WTC11 (cell line): ENCODE data around the gene SH3GL1. TPM values are rescaled to one million over a fixed set of nuclear protein-coding genes. Genes with fewer than 3 reads are reported as not detected.

Experiments
- ATAC-seq: fragments of 200-7000 bp; cut with Tn5 transposase; 2 replicates; pipeline ENCODE4 v1.10.0; 2021; ENCODE audit warnings: mild to moderate bottlenecking, moderate library complexity
- CTCF ChIA-PET: fragments of 300-600 bp; sonication (Branson Sonifier 250); formaldehyde crosslinking; loops from one replicate; lab custom pipeline; 2021; ENCODE audit warnings: antibody characterized with exemption; lab: Charles Lee
- POLR2A ChIA-PET: fragments of 350-600 bp; sonication (Branson Sonifier 250); formaldehyde crosslinking; loops from one replicate; lab custom pipeline; 2021; ENCODE audit warnings: antibody characterized with exemption; lab: Charles Lee
- DNase-seq: peaks from one replicate; pipeline ENCODE4 v3.0.0; 2021; ENCODE audit warnings: low spot score
- H3K27ac Mint-ChIP-seq: 2 replicates; pipeline ENCODE4 v1.8.0; 2021; ENCODE audit warnings: mixed read lengths
- H3K27me3 Mint-ChIP-seq: 2 replicates; pipeline ENCODE4 v1.8.0; 2021; ENCODE audit warnings: low read depth, mild to moderate bottlenecking, moderate library complexity, mixed read lengths
- H3K36me3 Mint-ChIP-seq: 2 replicates; pipeline ENCODE4 v1.8.0; 2021; ENCODE audit warnings: mixed read lengths
- H3K4me1 Mint-ChIP-seq: 2 replicates; pipeline ENCODE4 v1.8.0; 2022; ENCODE audit warnings: mixed read lengths
- H3K4me3 Mint-ChIP-seq: 2 replicates; pipeline ENCODE4 v1.8.0; 2021; ENCODE audit warnings: mild to moderate bottlenecking, moderate library complexity, mixed read lengths
- H3K9me3 Mint-ChIP-seq: 2 replicates; pipeline ENCODE4 v1.8.0; 2021; ENCODE audit warnings: mixed read lengths
- ATF6 ChIP-seq: sonication (generic); formaldehyde crosslinking; IDR thresholded peaks from 2 replicates; pipeline ENCODE4 v1.8.1; 2023; ENCODE audit warnings: mild to moderate bottlenecking, missing genetic modification reagents
- CREB1 ChIP-seq: sonication (generic); formaldehyde crosslinking; IDR thresholded peaks from 2 replicates; pipeline ENCODE4 v1.8.0; 2023; ENCODE audit warnings: mild to moderate bottlenecking, missing genetic modification reagents
- E2F4 ChIP-seq: sonication (generic); formaldehyde crosslinking; IDR thresholded peaks from 2 replicates; pipeline ENCODE4 v1.8.1; 2022; ENCODE audit warnings: low read depth, mild to moderate bottlenecking, moderate library complexity, missing genetic modification reagents, borderline replicate concordance
- GRHL2 ChIP-seq: fragments of 250-450 bp; sonication (Bioruptor Pico); IDR thresholded peaks from 2 replicates; pipeline ENCODE4 v1.8.0; 2022; ENCODE audit warnings: mild to moderate bottlenecking, moderate library complexity; ENCODE audit not compliant: insufficient replicate concordance, severe bottlenecking
- IRF2 ChIP-seq: sonication (generic); formaldehyde crosslinking; IDR thresholded peaks from 2 replicates; pipeline ENCODE4 v1.8.0; 2022; ENCODE audit warnings: low read depth, missing genetic modification reagents, borderline replicate concordance
- MXD4 ChIP-seq: fragments of 250-450 bp; sonication (Bioruptor Pico); IDR thresholded peaks from 2 replicates; pipeline ENCODE4 v1.8.0; 2021; ENCODE audit warnings: mild to moderate bottlenecking, moderate library complexity, borderline replicate concordance
- RELA ChIP-seq: sonication (generic); formaldehyde crosslinking; IDR thresholded peaks from 2 replicates; pipeline ENCODE4 v1.8.1; 2022; ENCODE audit warnings: missing genetic modification reagents, mild to moderate bottlenecking, borderline replicate concordance
- SMAD3 ChIP-seq: sonication (generic); formaldehyde crosslinking; IDR thresholded peaks from 2 replicates; pipeline ENCODE4 v1.8.0; 2022; ENCODE audit warnings: missing genetic modification reagents, mild to moderate bottlenecking, borderline replicate concordance
- SOX15 ChIP-seq: fragments of 250-450 bp; sonication (Bioruptor Pico); IDR thresholded peaks from 2 replicates; pipeline ENCODE4 v1.9.0; 2021; ENCODE audit warnings: mild to moderate bottlenecking
- TEAD1 ChIP-seq: sonication (generic); formaldehyde crosslinking; IDR thresholded peaks from 2 replicates; pipeline ENCODE4 v1.8.0; 2022; ENCODE audit warnings: mild to moderate bottlenecking, missing genetic modification reagents
- TEAD4 ChIP-seq: sonication (generic); formaldehyde crosslinking; IDR thresholded peaks from 2 replicates; pipeline ENCODE4 v1.8.0; 2022; ENCODE audit warnings: mild to moderate bottlenecking, missing genetic modification reagents
- ZBTB21 ChIP-seq: sonication (generic); formaldehyde crosslinking; IDR thresholded peaks from 2 replicates; pipeline ENCODE4 v1.8.1; 2023; ENCODE audit warnings: mild to moderate bottlenecking, missing genetic modification reagents, borderline replicate concordance
- ZNF138 ChIP-seq: sonication (generic); formaldehyde crosslinking; conservative IDR thresholded peaks from 2 replicates; pipeline ENCODE4 v1.8.1; 2022; ENCODE audit warnings: mild to moderate bottlenecking, moderate library complexity, missing genetic modification reagents
- ZNF219 ChIP-seq: sonication (generic); formaldehyde crosslinking; IDR thresholded peaks from 2 replicates; pipeline ENCODE4 v1.8.0; 2023; ENCODE audit warnings: missing genetic modification reagents, mild to moderate bottlenecking, borderline replicate concordance
- ZNF423 ChIP-seq: fragments of 250-450 bp; sonication (Bioruptor Pico); IDR thresholded peaks from 2 replicates; pipeline ENCODE4 v2.1.2; 2022; ENCODE audit warnings: mild to moderate bottlenecking, moderate library complexity
- total RNA-seq: library from RNA; stranded (reverse); gene quantifications from 3 replicates; pipeline ENCODE4 v1.2.3, GENCODE V29; 2021
- TF ChIP-seq, protein P1 (sequence below): sonication (generic); formaldehyde crosslinking; IDR thresholded peaks from 2 replicates; pipeline ENCODE4 v1.8.1; 2023; ENCODE audit warnings: mild to moderate bottlenecking, moderate library complexity, missing genetic modification reagents
- TF ChIP-seq, protein P2 (sequence below): fragments of 250-450 bp; sonication (Bioruptor Pico); IDR thresholded peaks from 2 replicates; pipeline ENCODE4 v1.9.0; 2021; ENCODE audit warnings: mild to moderate bottlenecking
- TF ChIP-seq, protein P3 (sequence below): sonication (generic); formaldehyde crosslinking; IDR thresholded peaks from 2 replicates; pipeline ENCODE4 v1.8.0; 2023; ENCODE audit warnings: missing genetic modification reagents
- TF ChIP-seq, protein P4 (sequence below): sonication (generic); formaldehyde crosslinking; IDR thresholded peaks from 2 replicates; pipeline ENCODE4 v1.8.0; 2022; ENCODE audit warnings: missing genetic modification reagents
- TF ChIP-seq, protein P5 (sequence below): fragments of 250-450 bp; sonication (Bioruptor Pico); conservative IDR thresholded peaks from 2 replicates; pipeline ENCODE4 v1.9.0; 2021; ENCODE audit warnings: mild to moderate bottlenecking
- TF ChIP-seq, protein P6 (sequence below): sonication (generic); formaldehyde crosslinking; IDR thresholded peaks from 2 replicates; pipeline ENCODE4 v1.8.0; 2022; ENCODE audit warnings: mild to moderate bottlenecking, missing genetic modification reagents

The SH3GL1 gene
- total RNA-seq, 1 experiment from 2014 or later = 109 TPM

DNA sequence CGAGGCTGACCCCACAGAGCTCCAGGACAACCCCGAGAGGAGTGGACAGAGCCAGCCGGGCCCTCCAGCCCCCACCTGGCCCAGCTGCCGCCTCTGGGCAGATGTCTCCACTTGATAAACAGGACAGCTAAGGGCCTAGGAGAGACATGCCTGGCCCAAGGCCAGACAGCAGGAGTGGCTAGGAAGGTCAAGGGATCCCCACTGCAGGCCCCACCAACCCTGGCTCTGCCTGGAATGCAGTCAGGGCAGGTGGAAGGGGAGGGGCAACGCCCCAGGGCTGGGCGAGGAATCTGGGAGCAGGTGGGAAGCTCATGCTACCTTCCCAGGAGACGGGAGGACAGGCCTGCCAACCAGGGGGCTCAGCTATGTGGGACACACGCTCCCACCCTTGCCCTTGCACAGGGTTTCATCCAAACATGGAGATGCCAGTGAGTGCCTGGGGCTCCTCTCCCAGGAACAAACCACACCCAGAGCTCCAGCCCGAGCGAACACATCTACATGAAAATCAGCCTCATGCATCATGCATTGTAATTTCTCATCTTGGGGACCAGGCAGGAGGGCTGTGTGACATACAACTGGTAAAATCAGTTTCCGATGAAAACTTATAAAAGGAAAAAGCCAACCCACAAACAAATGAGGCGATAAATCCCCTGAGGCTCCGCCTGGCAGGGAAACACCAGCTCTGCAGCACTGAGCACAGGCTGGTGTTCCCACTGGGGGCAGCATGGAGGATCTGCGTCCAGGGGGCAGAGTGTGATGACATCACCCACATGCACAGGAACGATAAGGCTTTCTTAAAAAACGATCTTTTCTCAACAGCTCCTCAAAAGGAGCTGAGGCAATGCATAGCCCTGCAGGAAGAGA is 25.0 kb downstream of the SH3GL1 start:
- Mint-ChIP-seq H3K27me3 (no peaks in the 10 kb centered on the region), H3K4me3 (no peak overlapping the region), H3K4me1 (peaks cover 47% of the 10 kb centered on the region), H3K36me3 (no peaks in the 10 kb centered on the region), H3K27ac (peak overlapping the region; percentile 88), H3K9me3 (no peaks in the 10 kb centered on the region)
- DNase-seq (peak; percentile 84), ATAC-seq (peak; percentile 79)
- ChIA-PET CTCF (interaction anchor here (0.6 to 5.2 kb wide), 17 partner anchors 11 to 235 kb away, joined by 3 to 48 read pairs (median 7); partner anchors contain the start of genes CHAF1A, FSD1, MPND and PLIN5), POLR2A (interaction anchor here (0.9 to 1.8 kb wide), 5 partner anchors 14 to 33 kb away, joined by 3 to 7 read pairs (median 4); no protein-coding TSS in a partner anchor)
- TF ChIP-seq, protein P1, sequence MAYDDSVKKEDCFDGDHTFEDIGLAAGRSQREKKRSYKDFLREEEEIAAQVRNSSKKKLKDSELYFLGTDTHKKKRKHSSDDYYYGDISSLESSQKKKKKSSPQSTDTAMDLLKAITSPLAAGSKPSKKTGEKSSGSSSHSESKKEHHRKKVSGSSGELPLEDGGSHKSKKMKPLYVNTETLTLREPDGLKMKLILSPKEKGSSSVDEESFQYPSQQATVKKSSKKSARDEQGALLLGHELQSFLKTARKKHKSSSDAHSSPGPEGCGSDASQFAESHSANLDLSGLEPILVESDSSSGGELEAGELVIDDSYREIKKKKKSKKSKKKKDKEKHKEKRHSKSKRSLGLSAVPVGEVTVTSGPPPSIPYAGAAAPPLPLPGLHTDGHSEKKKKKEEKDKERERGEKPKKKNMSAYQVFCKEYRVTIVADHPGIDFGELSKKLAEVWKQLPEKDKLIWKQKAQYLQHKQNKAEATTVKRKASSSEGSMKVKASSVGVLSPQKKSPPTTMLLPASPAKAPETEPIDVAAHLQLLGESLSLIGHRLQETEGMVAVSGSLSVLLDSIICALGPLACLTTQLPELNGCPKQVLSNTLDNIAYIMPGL (CRISPR knock-in tag) = no peak
- TF ChIP-seq ZNF138 (CRISPR knock-in tag) = no peak
- TF ChIP-seq, protein P2, sequence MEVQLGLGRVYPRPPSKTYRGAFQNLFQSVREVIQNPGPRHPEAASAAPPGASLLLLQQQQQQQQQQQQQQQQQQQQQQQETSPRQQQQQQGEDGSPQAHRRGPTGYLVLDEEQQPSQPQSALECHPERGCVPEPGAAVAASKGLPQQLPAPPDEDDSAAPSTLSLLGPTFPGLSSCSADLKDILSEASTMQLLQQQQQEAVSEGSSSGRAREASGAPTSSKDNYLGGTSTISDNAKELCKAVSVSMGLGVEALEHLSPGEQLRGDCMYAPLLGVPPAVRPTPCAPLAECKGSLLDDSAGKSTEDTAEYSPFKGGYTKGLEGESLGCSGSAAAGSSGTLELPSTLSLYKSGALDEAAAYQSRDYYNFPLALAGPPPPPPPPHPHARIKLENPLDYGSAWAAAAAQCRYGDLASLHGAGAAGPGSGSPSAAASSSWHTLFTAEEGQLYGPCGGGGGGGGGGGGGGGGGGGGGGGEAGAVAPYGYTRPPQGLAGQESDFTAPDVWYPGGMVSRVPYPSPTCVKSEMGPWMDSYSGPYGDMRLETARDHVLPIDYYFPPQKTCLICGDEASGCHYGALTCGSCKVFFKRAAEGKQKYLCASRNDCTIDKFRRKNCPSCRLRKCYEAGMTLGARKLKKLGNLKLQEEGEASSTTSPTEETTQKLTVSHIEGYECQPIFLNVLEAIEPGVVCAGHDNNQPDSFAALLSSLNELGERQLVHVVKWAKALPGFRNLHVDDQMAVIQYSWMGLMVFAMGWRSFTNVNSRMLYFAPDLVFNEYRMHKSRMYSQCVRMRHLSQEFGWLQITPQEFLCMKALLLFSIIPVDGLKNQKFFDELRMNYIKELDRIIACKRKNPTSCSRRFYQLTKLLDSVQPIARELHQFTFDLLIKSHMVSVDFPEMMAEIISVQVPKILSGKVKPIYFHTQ (CRISPR knock-in tag) = no peak
- TF ChIP-seq, protein P3, sequence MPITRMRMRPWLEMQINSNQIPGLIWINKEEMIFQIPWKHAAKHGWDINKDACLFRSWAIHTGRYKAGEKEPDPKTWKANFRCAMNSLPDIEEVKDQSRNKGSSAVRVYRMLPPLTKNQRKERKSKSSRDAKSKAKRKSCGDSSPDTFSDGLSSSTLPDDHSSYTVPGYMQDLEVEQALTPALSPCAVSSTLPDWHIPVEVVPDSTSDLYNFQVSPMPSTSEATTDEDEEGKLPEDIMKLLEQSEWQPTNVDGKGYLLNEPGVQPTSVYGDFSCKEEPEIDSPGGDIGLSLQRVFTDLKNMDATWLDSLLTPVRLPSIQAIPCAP = no peak
- peak; percentile 41; the same call in 1 of the 2 replicates for TF ChIP-seq RELA (CRISPR knock-in tag)
- no peak for TF ChIP-seq GRHL2
- no peak for TF ChIP-seq IRF2 (CRISPR knock-in tag)
- TF ChIP-seq TEAD1 (CRISPR knock-in tag) = peak; percentile 70; the same call in 1 of the 2 replicates
- no peak for TF ChIP-seq ZNF219 (CRISPR knock-in tag)
- peak; percentile 73; the same call in 1 of the 2 replicates for TF ChIP-seq TEAD4 (CRISPR knock-in tag)
- no peak for TF ChIP-seq ZBTB21 (CRISPR knock-in tag)
- TF ChIP-seq ZNF423 (CRISPR knock-in tag) = no peak
- TF ChIP-seq, protein P4, sequence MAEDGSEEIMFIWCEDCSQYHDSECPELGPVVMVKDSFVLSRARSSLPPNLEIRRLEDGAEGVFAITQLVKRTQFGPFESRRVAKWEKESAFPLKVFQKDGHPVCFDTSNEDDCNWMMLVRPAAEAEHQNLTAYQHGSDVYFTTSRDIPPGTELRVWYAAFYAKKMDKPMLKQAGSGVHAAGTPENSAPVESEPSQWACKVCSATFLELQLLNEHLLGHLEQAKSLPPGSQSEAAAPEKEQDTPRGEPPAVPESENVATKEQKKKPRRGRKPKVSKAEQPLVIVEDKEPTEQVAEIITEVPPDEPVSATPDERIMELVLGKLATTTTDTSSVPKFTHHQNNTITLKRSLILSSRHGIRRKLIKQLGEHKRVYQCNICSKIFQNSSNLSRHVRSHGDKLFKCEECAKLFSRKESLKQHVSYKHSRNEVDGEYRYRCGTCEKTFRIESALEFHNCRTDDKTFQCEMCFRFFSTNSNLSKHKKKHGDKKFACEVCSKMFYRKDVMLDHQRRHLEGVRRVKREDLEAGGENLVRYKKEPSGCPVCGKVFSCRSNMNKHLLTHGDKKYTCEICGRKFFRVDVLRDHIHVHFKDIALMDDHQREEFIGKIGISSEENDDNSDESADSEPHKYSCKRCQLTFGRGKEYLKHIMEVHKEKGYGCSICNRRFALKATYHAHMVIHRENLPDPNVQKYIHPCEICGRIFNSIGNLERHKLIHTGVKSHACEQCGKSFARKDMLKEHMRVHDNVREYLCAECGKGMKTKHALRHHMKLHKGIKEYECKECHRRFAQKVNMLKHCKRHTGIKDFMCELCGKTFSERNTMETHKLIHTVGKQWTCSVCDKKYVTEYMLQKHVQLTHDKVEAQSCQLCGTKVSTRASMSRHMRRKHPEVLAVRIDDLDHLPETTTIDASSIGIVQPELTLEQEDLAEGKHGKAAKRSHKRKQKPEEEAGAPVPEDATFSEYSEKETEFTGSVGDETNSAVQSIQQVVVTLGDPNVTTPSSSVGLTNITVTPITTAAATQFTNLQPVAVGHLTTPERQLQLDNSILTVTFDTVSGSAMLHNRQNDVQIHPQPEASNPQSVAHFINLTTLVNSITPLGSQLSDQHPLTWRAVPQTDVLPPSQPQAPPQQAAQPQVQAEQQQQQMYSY (CRISPR knock-in tag) = no peak
- TF ChIP-seq CREB1 (CRISPR knock-in tag) = 0 out of 2 replicates have a peak, but pooled peaks have one; percentile 28
- no peak for TF ChIP-seq MXD4 (CRISPR knock-in tag)
- TF ChIP-seq, protein P5, sequence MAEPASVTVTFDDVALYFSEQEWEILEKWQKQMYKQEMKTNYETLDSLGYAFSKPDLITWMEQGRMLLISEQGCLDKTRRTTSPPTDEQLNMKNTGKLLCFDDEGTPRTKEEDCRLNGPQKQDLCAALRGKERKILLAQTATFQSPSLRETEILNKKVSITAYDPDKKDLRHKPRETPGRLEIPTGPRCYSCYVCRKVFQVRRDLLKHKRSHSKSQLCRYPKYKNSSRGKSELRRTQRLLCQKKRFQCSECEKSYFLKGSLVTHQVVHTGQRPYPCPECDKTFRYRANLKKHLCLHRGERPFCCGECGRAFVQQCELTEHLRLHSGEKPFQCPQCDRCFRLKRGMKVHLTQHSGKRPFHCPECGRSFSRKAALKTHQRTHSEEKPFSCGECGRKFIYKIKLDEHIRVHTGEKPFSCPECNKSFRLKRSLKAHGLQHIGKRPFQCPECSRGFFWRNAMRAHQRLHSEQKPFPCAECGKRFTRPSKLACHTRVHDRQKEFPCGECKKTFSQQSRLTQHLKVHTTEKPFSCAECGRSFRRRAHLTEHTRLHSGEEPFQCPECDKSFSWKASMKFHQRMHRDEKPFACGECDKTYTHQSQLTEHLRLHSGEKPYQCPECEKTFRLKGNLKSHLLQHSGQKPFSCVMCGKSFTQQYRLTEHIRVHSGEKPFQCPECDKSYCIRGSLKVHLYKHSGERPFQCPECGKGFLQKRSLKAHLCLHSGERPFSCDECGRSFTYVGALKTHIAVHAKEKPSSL (CRISPR knock-in tag) = no peak
- no peak for TF ChIP-seq SOX15 (CRISPR knock-in tag)
- no peak for TF ChIP-seq ATF6
- no peak for TF ChIP-seq E2F4
- no peak for TF ChIP-seq SMAD3 (CRISPR knock-in tag)
- TF ChIP-seq, protein P6, sequence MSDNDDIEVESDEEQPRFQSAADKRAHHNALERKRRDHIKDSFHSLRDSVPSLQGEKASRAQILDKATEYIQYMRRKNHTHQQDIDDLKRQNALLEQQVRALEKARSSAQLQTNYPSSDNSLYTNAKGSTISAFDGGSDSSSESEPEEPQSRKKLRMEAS = no peak
